ENCODE measurements around the gene AP2A1.

AP2A1 gene

GRCh38 chr19:49855676-49856573 is 89.1 kb downstream of the AP2A1 start:
- no peak for DNase-seq (ENCODE audit: low read depth)

- no peak for DNase-seq (ENCODE audit: low read depth)
Measured at GRCh38 chr19:49856574-49857021, 89.8 kb downstream of the AP2A1 start.
